C4-2B (cell line): ENCODE data around the gene MYMK.
"Not testable (repeated sequence)": the region's sequence is repeated elsewhere in the genome, so short reads cannot be mapped to it uniquely, and the experiment has no call there.

Experiments used
- H3K27ac ChIP-seq: fragments of 450-650 bp; 2 replicates; pipeline ENCODE4 v1.5.1; 2017
- CTCF ChIP-seq: fragments of 450-650 bp; conservative IDR thresholded peaks from 2 replicates; pipeline ENCODE4 v1.5.1; 2017; ENCODE audit warnings: mild to moderate bottlenecking
- ZFX ChIP-seq: fragments of 450-650 bp; IDR thresholded peaks from 2 replicates; pipeline ENCODE4 v1.6.1; 2017

The MYMK gene

GRCh38 chr9:133569891-133570690 lies 45.3 kb upstream of the MYMK start:
- H3K27ac ChIP-seq, result no peak overlapping the region
- TF ChIP-seq ZFX, result no peak
- TF ChIP-seq CTCF, result no peak

GRCh38 chr9:133569121-133569785 lies 44.5 kb upstream of the MYMK start:
- no peak overlapping the region for H3K27ac ChIP-seq
- TF ChIP-seq CTCF (no peak), ZFX (no peak)

GRCh38 chr9:133568186-133568585 lies 43.4 kb upstream of the MYMK start:
- TF ChIP-seq CTCF, result no peak
- no peak for TF ChIP-seq ZFX
- no peak overlapping the region for H3K27ac ChIP-seq

- H3K27ac ChIP-seq, result no peak overlapping the region
- TF ChIP-seq CTCF (no peak), ZFX (no peak)
These were observed 42.1 kb upstream of the MYMK start for GRCh38 chr9:133566817-133567216.

- TF ChIP-seq ZFX (no peak), CTCF (no peak)
- H3K27ac ChIP-seq, result no peak overlapping the region
These were observed 41.6 kb upstream of the MYMK start for GRCh38 chr9:133566382-133566781.

GRCh38 chr9:133564451-133565116 lies 39.8 kb upstream of the MYMK start:
- H3K27ac ChIP-seq, result no peak overlapping the region
- no peak for TF ChIP-seq CTCF
- no peak for TF ChIP-seq ZFX

- not testable (repeated sequence) for H3K27ac ChIP-seq
These were observed 39.1 kb upstream of the MYMK start for GRCh38 chr9:133563814-133564213.
